ENCODE results near the gene KCNH3.

DNA sequence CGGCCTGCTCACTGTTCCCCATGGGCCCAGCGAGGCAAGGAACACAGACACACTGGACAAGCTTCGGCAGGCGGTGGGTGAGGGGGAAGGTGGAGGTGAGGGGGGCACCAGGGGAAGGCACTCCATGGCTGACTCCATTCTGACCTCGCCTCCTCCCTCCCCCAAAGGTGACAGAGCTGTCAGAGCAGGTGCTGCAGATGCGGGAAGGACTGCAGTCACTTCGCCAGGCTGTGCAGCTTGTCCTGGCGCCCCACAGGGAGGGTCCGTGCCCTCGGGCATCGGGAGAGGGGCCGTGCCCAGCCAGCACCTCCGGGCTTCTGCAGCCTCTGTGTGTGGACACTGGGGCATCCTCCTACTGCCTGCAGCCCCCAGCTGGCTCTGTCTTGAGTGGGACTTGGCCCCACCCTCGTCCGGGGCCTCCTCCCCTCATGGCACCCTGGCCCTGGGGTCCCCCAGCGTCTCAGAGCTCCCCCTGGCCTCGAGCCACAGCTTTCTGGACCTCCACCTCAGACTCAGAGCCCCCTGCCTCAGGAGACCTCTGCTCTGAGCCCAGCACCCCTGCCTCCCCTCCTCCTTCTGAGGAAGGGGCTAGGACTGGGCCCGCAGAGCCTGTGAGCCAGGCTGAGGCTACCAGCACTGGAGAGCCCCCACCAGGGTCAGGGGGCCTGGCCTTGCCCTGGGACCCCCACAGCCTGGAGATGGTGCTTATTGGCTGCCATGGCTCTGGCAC is 18.5 kb downstream of the KCNH3 start:
- TF ChIP-seq CTCF (optimal IDR thresholded peaks at IDR 0.05 in 1 of 3, IDR thresholded peaks at IDR 0.05 in 1 of 3, conservative IDR thresholded peaks at IDR 0.05 in 1 of 3; ENCODE audit: extremely low read depth in 1 of 3, insufficient read depth in 2 of 3, low read length in 3 of 3) (no peak), EZH2 (IDR thresholded peaks at IDR 0.05; ENCODE audit: low read length) (no peak)
